Esophagus muscularis mucosa (tissue), 4 donors: ENCODE data around the gene MAL. TPM values are rescaled to one million over a fixed set of nuclear protein-coding genes. Genes with fewer than 3 reads are reported as not detected.
A peak's percentile ranks its signal among the peaks of the same experiment; 100 is the strongest.

Experiments used
- DNase-seq: peaks from one replicate; pipeline ENCODE4 v3.0.0-alpha.2; 2017; ENCODE audit errors: extremely low spot score
- H3K27ac ChIP-seq, 4 donors: fragments of 200-600 bp; sonication (generic); replicated peaks in 1 of 4; 1 replicate in 3 of 4; 2 replicates in 1 of 4; pipeline ENCODE4 v1.5.1; 2016 to 2019; ENCODE audit warnings: mild to moderate bottlenecking in 1 of 4
- H3K27me3 ChIP-seq, 4 donors: fragments of 200-600 bp; sonication (generic); one replicate each; pipeline versions ENCODE4 v1.5.1 to v1.6.0; 2016 to 2019
- H3K36me3 ChIP-seq, 4 donors: fragments of 200-600 bp; sonication (generic); one replicate each; pipeline ENCODE4 v1.5.1; 2016 to 2019
- H3K4me1 ChIP-seq, 4 donors: fragments of 200-600 bp; sonication (generic); one replicate each; pipeline ENCODE4 v1.5.1; 2016 to 2019
- H3K4me3 ChIP-seq, 4 donors: fragments of 200-600 bp; sonication (generic); 1 replicate in 2 of 4; 2 replicates in 2 of 4; pipeline ENCODE4 v1.5.1; 2016 to 2019; ENCODE audit warnings: mild to moderate bottlenecking in 4 of 4, moderate library complexity in 1 of 4
- H3K9me3 ChIP-seq, 4 donors: fragments of 200-600 bp; sonication (generic); 1 replicate in 3 of 4; 2 replicates in 1 of 4; pipeline ENCODE4 v1.5.1; 2016 to 2019
- CTCF ChIP-seq, 3 experiments: fragments of 200-600 bp in 2 of 3; fragments of 450-650 bp in 1 of 3; sonication (generic) in 2 of 3; IDR thresholded peaks; one replicate each; pipeline ENCODE4 v1.5.1; 2017 to 2019; ENCODE audit warnings: antibody characterized with exemption in 3 of 3, mild to moderate bottlenecking in 2 of 3, moderate library complexity in 1 of 3
- EP300 ChIP-seq: sonication (generic); formaldehyde crosslinking; IDR thresholded peaks from one replicate; pipeline ENCODE4 v1.6.1; 2017; ENCODE audit warnings: antibody characterized with exemption
- POLR2A ChIP-seq: fragments of 450-650 bp; IDR thresholded peaks from one replicate; pipeline ENCODE4 v1.6.1; 2017; ENCODE audit warnings: antibody characterized with exemption, moderate library complexity, mild to moderate bottlenecking, low read depth
- POLR2AphosphoS5 ChIP-seq, 2 donors: sonication (generic); formaldehyde crosslinking; IDR thresholded peaks; one replicate each; pipeline ENCODE4 v1.6.1; 2017; ENCODE audit warnings: antibody characterized with exemption in 2 of 2
- WGBS: methylation state at CpG from one replicate; pipeline ENCODE4 v1.1.5; 2018; 5-methylcytosine and 5-hydroxymethylcytosine counted together
- intact Hi-C: fragments of 100-400 bp; cut with DNase I; formaldehyde crosslinking; loops from one replicate; pipeline ENCODE4 v1.15.1; 2023
- total RNA-seq, 4 donors: library from RNA; depleted of rRNA; stranded (reverse); fragments of >200 nt; gene quantifications; one replicate each; pipeline versions ENCODE4 v1.1.0 to v1.2.1, GENCODE V29; 2016

MAL gene
- total RNA-seq, 4 donors from 2014 or later, result 23.3 to 46.2 (median 36.6) TPM

DNA sequence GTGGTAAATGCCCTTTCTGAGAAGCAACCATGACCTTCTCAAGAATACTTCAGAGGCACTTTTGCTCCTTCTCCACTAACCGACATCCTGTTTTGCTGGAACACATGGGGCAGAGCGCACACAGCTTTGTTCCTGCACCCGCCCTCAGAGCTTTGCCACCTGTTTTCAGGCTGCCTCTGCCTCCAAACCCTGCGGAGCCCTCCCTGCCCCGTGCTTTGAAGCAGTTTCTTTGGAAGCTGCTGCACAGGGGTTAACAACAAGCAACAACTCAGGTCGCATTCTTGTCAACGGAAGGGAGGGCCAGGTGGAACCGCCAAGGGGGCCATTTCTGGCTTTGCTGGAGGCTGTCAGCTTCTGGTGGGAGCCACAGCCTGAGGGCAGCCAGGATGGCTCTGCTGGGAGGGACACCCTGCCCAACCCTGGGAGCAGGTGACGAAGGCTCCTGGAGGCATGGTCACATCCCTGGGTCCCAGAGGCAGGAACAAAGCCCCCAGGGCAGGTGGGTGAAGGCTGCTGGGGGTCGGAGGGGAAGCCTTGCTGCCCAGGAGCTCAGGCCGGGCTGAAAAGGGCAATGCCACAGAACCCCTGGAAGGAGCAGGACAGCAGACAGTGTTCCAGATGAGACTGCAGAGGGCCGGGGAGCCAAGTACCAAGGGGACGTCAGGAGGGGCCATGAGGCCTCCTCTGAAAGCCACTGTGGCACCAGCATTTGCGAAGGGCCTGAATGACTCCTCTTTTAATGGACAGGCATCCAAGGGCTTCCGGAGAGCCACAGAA, 49.3 kb downstream of the MAL start:
- WGBS, result 66% methylated on average over 11 of the region's 15 CpGs
- H3K27me3 ChIP-seq, result peaks cover 0 to 74% (median 8%) of the 10 kb centered on the region in 4 donors

DNA sequence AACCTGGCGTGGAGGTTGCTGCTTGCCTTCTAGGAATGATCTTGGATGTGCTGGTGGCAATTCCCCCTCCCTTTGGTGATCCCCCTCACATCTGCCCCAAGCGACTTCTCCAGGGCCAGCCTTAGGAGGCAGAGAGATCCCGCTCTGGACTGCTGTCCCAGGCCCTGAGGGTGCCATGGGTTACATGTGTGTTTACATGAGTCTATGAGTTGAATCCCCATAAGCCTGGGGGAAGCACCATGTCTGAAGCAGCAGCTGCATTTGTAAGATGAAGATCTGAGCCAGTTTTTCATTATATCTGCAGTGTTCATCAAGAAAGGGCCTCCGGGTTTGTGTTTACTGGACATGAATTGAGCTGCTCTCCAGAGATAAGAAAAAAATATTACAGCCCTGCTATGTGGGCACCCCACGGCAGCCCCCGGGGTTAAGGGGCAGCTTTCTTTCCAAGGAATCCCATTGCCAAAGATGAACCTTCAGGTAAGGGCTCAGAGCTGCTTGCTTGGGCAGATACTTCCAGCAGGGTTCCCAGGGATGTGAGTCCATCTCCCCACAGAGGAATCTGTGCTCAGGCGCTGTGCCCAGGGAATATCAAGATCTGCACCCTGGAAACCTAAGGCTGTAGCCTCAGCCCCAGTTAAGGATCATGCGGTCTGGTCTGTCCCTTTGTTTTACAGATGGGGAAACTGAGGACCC, 50.1 kb downstream of the MAL start:
- Histone ChIP-seq H3K9me3 (no peaks in the 10 kb centered on the region), H3K27ac (no peak overlapping the region), H3K36me3 (no peaks in the 10 kb centered on the region), H3K4me1 (peaks cover 9 to 14% (median 11%) of the 10 kb centered on the region in 4 donors), H3K4me3 (no peak overlapping the region), H3K27me3 (peaks cover 0 to 75% (median 8%) of the 10 kb centered on the region in 4 donors)
- DNase-seq, result no peak
- TF ChIP-seq POLR2AphosphoS5 (IDR thresholded peaks at IDR 0.05) (no peak), POLR2A (no peak), EP300 (no peak), CTCF (IDR thresholded peaks at IDR 0.05) (no peak)
- intact Hi-C loops, result loop anchor here (5.0 kb wide), 2 partner anchors 42 to 53 kb away; no protein-coding TSS in a partner anchor
- WGBS, result 77% methylated on average over 6 of the region's 8 CpGs

More for the DNA sequence above, 49.3 kb downstream of the MAL start:
- Histone ChIP-seq H3K4me3 (no peak overlapping the region), H3K4me1 (peaks cover 9 to 14% (median 11%) of the 10 kb centered on the region in 4 donors), H3K36me3 (no peaks in the 10 kb centered on the region), H3K27ac (no peak overlapping the region), H3K9me3 (no peaks in the 10 kb centered on the region)
- TF ChIP-seq EP300, result no peak
- no peak for TF ChIP-seq POLR2AphosphoS5 (IDR thresholded peaks at IDR 0.05)
- TF ChIP-seq CTCF (IDR thresholded peaks at IDR 0.05), result no peak
- TF ChIP-seq POLR2A, result no peak
- DNase-seq, result peak; percentile 64
- intact Hi-C loops, result loop anchor here (5.0 kb wide), 2 partner anchors 42 to 53 kb away; no protein-coding TSS in a partner anchor

GRCh38 chr2:95076705-95077529, 51.4 kb downstream of the MAL start:
- H3K27ac ChIP-seq, result no peak overlapping the region
- peaks cover 0 to 74% (median 8%) of the 10 kb centered on the region in 4 donors for H3K27me3 ChIP-seq
- intact Hi-C loops, result loop anchor here (5.0 kb wide), 2 partner anchors 40 to 55 kb away; no protein-coding TSS in a partner anchor
- TF ChIP-seq CTCF (IDR thresholded peaks at IDR 0.05), result peak; percentile 51 to 82 (median 69)
- no peak for TF ChIP-seq POLR2A
- no peak for TF ChIP-seq EP300
- DNase-seq, result peak; percentile 93
- H3K9me3 ChIP-seq, result no peaks in the 10 kb centered on the region
- peak overlapping the region; percentile 41 to 55 (median 50) for H3K4me3 ChIP-seq
- H3K4me1 ChIP-seq, result peaks cover 9 to 14% (median 11%) of the 10 kb centered on the region in 4 donors
- whole genome bisulfite sequencing, result 13% methylated on average over 19 of the region's 44 CpGs
- H3K36me3 ChIP-seq, result no peaks in the 10 kb centered on the region

DNA sequence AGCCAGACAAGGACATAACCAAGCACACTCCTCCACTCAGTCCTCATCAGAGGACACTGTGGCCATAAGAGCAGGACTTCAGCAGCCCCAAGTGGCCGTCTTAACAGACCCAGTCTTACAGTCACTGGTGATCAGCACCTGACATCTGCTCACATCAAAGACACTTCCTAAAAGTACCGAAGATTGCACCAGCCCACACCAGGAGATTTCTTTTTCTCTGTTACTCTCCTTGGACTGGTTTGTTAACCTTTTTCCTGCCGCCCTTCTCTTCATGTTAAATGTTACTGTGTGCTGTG, 52.0 kb downstream of the MAL start:
- DNase-seq, result peak; percentile 45
- no peaks in the 10 kb centered on the region for H3K9me3 ChIP-seq
- no peak overlapping the region for H3K27ac ChIP-seq
- H3K4me1 ChIP-seq, result peaks cover 9 to 14% (median 11%) of the 10 kb centered on the region in 4 donors
- WGBS, result 38% methylated on average over 3 of the region's 3 CpGs
- H3K4me3 ChIP-seq, result peak overlapping the region in 1 of 4 donors; percentile 52
- H3K36me3 ChIP-seq, result no peaks in the 10 kb centered on the region
- peaks cover 0 to 68% (median 8%) of the 10 kb centered on the region in 4 donors for H3K27me3 ChIP-seq
- intact Hi-C loops, result loop anchor here (5.0 kb wide), 2 partner anchors 40 to 55 kb away; no protein-coding TSS in a partner anchor
- TF ChIP-seq EP300, result no peak
- no peak for TF ChIP-seq POLR2A
- no peak for TF ChIP-seq POLR2AphosphoS5 (IDR thresholded peaks at IDR 0.05)
- TF ChIP-seq CTCF (IDR thresholded peaks at IDR 0.05), result no peak
